Measurements from ENCODE around the gene TAS2R43. TPM values are rescaled to one million over a fixed set of nuclear protein-coding genes. Genes with fewer than 3 reads are reported as not detected.
A peak's percentile ranks its signal among the peaks of the same experiment; 100 is the strongest.

Gene TAS2R43
- total RNA-seq, 2 donors from 2014 or later, result 4.9 to 8.6 TPM

DNA sequence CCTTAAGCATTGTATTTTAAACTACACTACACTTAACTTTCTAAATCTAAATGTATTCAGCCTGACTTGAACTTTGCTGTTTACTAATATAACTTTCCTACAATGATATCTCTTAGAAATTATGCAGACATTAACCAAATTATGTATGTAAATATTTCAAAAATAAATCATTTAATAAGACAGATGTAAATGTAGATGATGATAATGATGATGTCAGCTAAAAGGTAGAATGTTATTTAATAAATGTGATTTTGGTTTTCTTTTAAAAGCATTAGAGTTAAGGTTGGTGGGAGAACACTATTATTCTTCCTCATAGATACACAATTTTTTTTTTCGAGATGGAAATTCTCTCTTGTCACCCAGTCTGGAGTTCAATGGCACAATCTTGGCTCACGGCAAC lies 10.1 kb downstream of the TAS2R43 start:
- intact Hi-C loops (cut with DNase I), result no loop called here
- ATAC-seq (no peak), DNase-seq (no peak)
- no peaks in the 10 kb centered on the region for H3K27me3 ChIP-seq
- no peaks in the 10 kb centered on the region for H3K9me3 ChIP-seq
- 90 to 96% methylated on average over 2 of the region's 2 CpGs for WGBS, 2 donors
- no peaks in the 10 kb centered on the region for H3K4me1 ChIP-seq
- TF ChIP-seq POLR2A (IDR thresholded peaks at IDR 0.05) (no peak), CTCF (IDR thresholded peaks at IDR 0.05) (no peak)
- H3K27ac ChIP-seq, result no peak overlapping the region
- H3K4me3 ChIP-seq, result no peak overlapping the region
- no peaks in the 10 kb centered on the region for H3K36me3 ChIP-seq (replicated peaks in 1 of 2; ENCODE audit: insufficient read depth in 1 of 2, low read depth in 2 of 2)

DNA sequence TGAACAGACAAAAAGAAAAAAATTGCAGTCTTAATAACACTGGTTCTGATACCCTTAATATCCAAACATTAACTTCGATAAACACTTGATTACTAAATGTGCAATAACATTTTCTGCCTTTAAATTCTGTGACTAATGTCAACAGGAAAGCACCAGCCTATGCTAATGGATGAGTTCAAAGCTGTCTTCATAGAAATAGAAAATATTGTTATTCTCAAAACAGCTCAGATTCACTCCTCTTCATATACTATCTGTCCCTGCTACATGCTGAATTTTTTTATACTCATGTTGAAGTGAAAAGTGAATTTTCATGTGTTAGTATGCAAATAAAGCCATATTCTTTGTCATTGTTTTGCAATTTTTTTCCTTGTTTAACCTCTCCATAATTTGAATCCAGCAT lies 13.9 kb downstream of the TAS2R43 start:
- WGBS, 2 donors, result 90 to 93% methylated on average over 1 of the region's 1 CpG
- Histone ChIP-seq H3K4me3 (no peak overlapping the region), H3K4me1 (no peaks in the 10 kb centered on the region), H3K27me3 (no peaks in the 10 kb centered on the region), H3K36me3 (replicated peaks in 1 of 2; ENCODE audit: insufficient read depth in 1 of 2, low read depth in 2 of 2) (no peaks in the 10 kb centered on the region), H3K9me3 (no peaks in the 10 kb centered on the region), H3K27ac (no peak overlapping the region)
- DNase-seq, result no peak
- TF ChIP-seq POLR2A (IDR thresholded peaks at IDR 0.05) (no peak), CTCF (IDR thresholded peaks at IDR 0.05) (no peak)
- intact Hi-C loops (cut with DNase I), result no loop called here
- ATAC-seq, result no peak

DNA sequence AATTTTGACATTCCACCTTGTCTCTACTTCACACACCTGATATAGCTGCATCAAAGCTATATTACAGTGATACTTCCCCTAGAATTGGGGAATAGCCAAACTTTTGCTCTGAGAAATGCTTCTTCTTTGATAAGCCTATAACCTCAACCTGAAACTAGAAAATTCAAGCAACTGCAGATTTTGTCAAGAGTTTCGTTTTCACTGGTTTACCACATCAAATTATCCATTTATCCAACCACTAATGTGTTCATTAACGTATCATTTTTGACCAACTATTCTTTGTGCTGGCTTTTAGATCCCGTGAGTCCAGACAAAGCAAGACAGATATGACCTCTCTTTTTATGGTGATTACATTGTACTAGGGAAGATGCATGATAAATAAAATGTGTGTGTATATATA lies 16.5 kb downstream of the TAS2R43 start:
- no peaks in the 10 kb centered on the region for H3K9me3 ChIP-seq
- no peaks in the 10 kb centered on the region for H3K36me3 ChIP-seq (replicated peaks in 1 of 2; ENCODE audit: insufficient read depth in 1 of 2, low read depth in 2 of 2)
- ATAC-seq (no peak), DNase-seq (no peak)
- no peaks in the 10 kb centered on the region for H3K27me3 ChIP-seq
- H3K27ac ChIP-seq, result no peak overlapping the region
- 75 to 90% methylated on average over 3 of the region's 3 CpGs for WGBS, 2 donors
- TF ChIP-seq POLR2A (IDR thresholded peaks at IDR 0.05) (no peak), CTCF (IDR thresholded peaks at IDR 0.05) (no peak)
- H3K4me1 ChIP-seq, result no peaks in the 10 kb centered on the region
- H3K4me3 ChIP-seq, result no peak overlapping the region
- intact Hi-C loops (cut with DNase I), result no loop called here

GRCh38 chr12:11071414-11071813 lies 20.7 kb downstream of the TAS2R43 start:
- DNase-seq, result peak in 1 of 4 donors; percentile 2
- intact Hi-C loops (cut with DNase I), result no loop called here
- H3K27me3 ChIP-seq, result no peaks in the 10 kb centered on the region
- no peaks in the 10 kb centered on the region for H3K9me3 ChIP-seq
- no peaks in the 10 kb centered on the region for H3K36me3 ChIP-seq (replicated peaks in 1 of 2; ENCODE audit: insufficient read depth in 1 of 2, low read depth in 2 of 2)
- no peak for ATAC-seq
- no peak overlapping the region for H3K4me3 ChIP-seq
- 52 to 69% methylated on average over 4 of the region's 4 CpGs for WGBS, 2 donors
- H3K27ac ChIP-seq, result no peak overlapping the region
- H3K4me1 ChIP-seq, result no peaks in the 10 kb centered on the region
- TF ChIP-seq CTCF (IDR thresholded peaks at IDR 0.05) (no peak), POLR2A (IDR thresholded peaks at IDR 0.05) (no peak)

DNA sequence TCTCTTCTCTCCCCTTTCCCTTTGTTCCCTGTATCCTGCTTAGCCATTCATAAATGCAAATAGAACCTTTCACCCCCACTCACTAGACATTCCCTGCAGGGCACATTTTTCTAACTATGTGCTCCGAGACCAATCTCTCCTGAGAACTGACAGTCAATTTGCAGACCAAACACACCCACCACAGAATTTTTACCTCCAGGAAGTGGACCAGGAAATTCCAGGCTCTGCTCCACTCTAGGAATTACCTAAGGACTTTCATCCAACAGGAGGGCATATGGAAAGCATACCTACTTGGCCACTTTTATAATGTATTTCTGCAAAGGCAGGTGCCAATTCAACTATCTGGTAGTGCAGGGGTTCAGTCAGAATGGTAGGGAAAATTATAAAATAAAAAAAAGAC lies 21.1 kb downstream of the TAS2R43 start:
- ATAC-seq, result no peak

More for the DNA sequence above, 21.1 kb downstream of the TAS2R43 start:
- H3K4me3 ChIP-seq, result no peak overlapping the region
- WGBS, 2 donors, result 43 to 59% methylated on average over 1 of the region's 1 CpG
- intact Hi-C loops (cut with DNase I), result no loop called here
- no peaks in the 10 kb centered on the region for H3K9me3 ChIP-seq
- no peaks in the 10 kb centered on the region for H3K4me1 ChIP-seq
- TF ChIP-seq POLR2A (IDR thresholded peaks at IDR 0.05) (no peak), CTCF (IDR thresholded peaks at IDR 0.05) (no peak)
- no peaks in the 10 kb centered on the region for H3K36me3 ChIP-seq (replicated peaks in 1 of 2; ENCODE audit: insufficient read depth in 1 of 2, low read depth in 2 of 2)
- no peak for DNase-seq
- H3K27me3 ChIP-seq, result no peaks in the 10 kb centered on the region
- H3K27ac ChIP-seq, result no peak overlapping the region
